H1 (cell line): ENCODE results near the gene HOOK1.

ENCODE experiments used
- CREB1 ChIP-seq: IDR thresholded peaks from 2 replicates; pipeline ENCODE4 v1.6.1; 2012; ENCODE audit warnings: inconsistent platforms
- TAF1 ChIP-seq: IDR thresholded peaks from 2 replicates; pipeline ENCODE4 v1.6.1; 2011; ENCODE audit warnings: mild to moderate bottlenecking, low read depth, low read length

GRCh38 chr1:59898927-59899326 lies 84.2 kb downstream of the HOOK1 start:
- TF ChIP-seq CREB1 (no peak), TAF1 (no peak)
